HepG2 (cell line): ENCODE measurements around the gene SDC1. TPM values are rescaled to one million over a fixed set of nuclear protein-coding genes. Genes with fewer than 3 reads are reported as not detected.

Experiments
- ADNP ChIP-seq: sonication (generic); formaldehyde crosslinking; IDR thresholded peaks from 2 replicates; pipeline ENCODE4 v1.4.0; 2020; ENCODE audit warnings: missing genetic modification reagents
- CTCF ChIP-seq: sonication (generic); formaldehyde crosslinking; IDR thresholded peaks from 2 replicates; pipeline ENCODE4 v1.5.0; 2020; ENCODE audit warnings: mild to moderate bottlenecking, missing genetic modification reagents, moderate library complexity
- ESRRA ChIP-seq: sonication (generic); formaldehyde crosslinking; IDR thresholded peaks from 2 replicates; pipeline ENCODE4 v1.5.1; 2020; ENCODE audit warnings: mild to moderate bottlenecking, low read depth, missing genetic modification reagents
- HOXA7 ChIP-seq: sonication (generic); formaldehyde crosslinking; IDR thresholded peaks from 2 replicates; pipeline ENCODE4 v1.8.1; 2022; ENCODE audit warnings: mild to moderate bottlenecking, missing genetic modification reagents, moderate library complexity
- KDM2A ChIP-seq: sonication (generic); formaldehyde crosslinking; IDR thresholded peaks from 2 replicates; pipeline ENCODE4 v1.4.0; 2020; ENCODE audit warnings: low read depth, missing genetic modification reagents, borderline replicate concordance
- KDM5A ChIP-seq: fragments of 200-600 bp; sonication (generic); IDR thresholded peaks from 2 replicates; pipeline ENCODE4 v1.7.0; 2018; ENCODE audit warnings: antibody characterized with exemption, mild to moderate bottlenecking, low read length, borderline replicate concordance
- KDM5B ChIP-seq: sonication (generic); formaldehyde crosslinking; IDR thresholded peaks from 2 replicates; pipeline ENCODE4 v1.4.0; 2020; ENCODE audit warnings: missing genetic modification reagents, mild to moderate bottlenecking, borderline replicate concordance
- MIER2 ChIP-seq: IDR thresholded peaks from 2 replicates; pipeline ENCODE4 v1.6.1; 2016; ENCODE audit warnings: missing biosample characterization, missing genetic modification reagents
- MZF1 ChIP-seq: sonication (generic); formaldehyde crosslinking; IDR thresholded peaks from 2 replicates; pipeline ENCODE4 v1.8.1; 2023; ENCODE audit warnings: mild to moderate bottlenecking, missing genetic modification reagents, borderline replicate concordance
- PREB ChIP-seq: sonication (generic); formaldehyde crosslinking; IDR thresholded peaks from 2 replicates; pipeline ENCODE4 v1.4.0; 2020; ENCODE audit warnings: missing genetic modification reagents
- RXRB ChIP-seq: IDR thresholded peaks from 2 replicates; pipeline ENCODE4 v1.6.1; 2016; ENCODE audit warnings: borderline replicate concordance, missing genetic modification reagents, missing compliant biosample characterization
- SMC3 ChIP-seq: IDR thresholded peaks from 2 replicates; pipeline ENCODE4 v1.6.1; 2011; ENCODE audit warnings: low read length, improper control_type of control experiment
- TP53 ChIP-seq: sonication (generic); formaldehyde crosslinking; conservative IDR thresholded peaks from 2 replicates; pipeline ENCODE4 v1.4.0; 2020; ENCODE audit warnings: missing genetic modification reagents
- ZNF282 ChIP-seq: fragments of 450-650 bp; IDR thresholded peaks from 2 replicates; pipeline ENCODE4 v1.6.1; 2018; ENCODE audit not compliant: partially characterized antibody
- ZNF547 ChIP-seq: sonication (generic); formaldehyde crosslinking; IDR thresholded peaks from 2 replicates; pipeline ENCODE4 v1.5.1; 2020; ENCODE audit warnings: mild to moderate bottlenecking, missing genetic modification reagents
- ZNF557 ChIP-seq: sonication (generic); formaldehyde crosslinking; IDR thresholded peaks from 2 replicates; pipeline ENCODE4 v1.4.0; 2020; ENCODE audit warnings: missing genetic modification reagents
- ZNF772 ChIP-seq: sonication (generic); formaldehyde crosslinking; IDR thresholded peaks from 2 replicates; pipeline ENCODE4 v1.5.0; 2020; ENCODE audit warnings: mild to moderate bottlenecking, missing genetic modification reagents
- ZNF781 ChIP-seq: sonication (generic); formaldehyde crosslinking; IDR thresholded peaks from 2 replicates; pipeline ENCODE4 v1.5.1; 2020; ENCODE audit warnings: borderline replicate concordance, mild to moderate bottlenecking, missing genetic modification reagents; ENCODE audit errors: not compliant biosample characterization
- ZSCAN31 ChIP-seq: sonication (generic); formaldehyde crosslinking; IDR thresholded peaks from 2 replicates; pipeline ENCODE4 v1.5.0; 2020; ENCODE audit warnings: low read depth, mild to moderate bottlenecking, missing genetic modification reagents
- polyA plus RNA-seq, 8 experiments: library from polyadenylated mRNA; depleted of rRNA in 3 of 8; stranded (reverse) in 7 of 8; unstranded in 1 of 8; fragments of >200 nt; fragmentation: Illumina TruSeq in 4 of 8; extraction: Trizol in 4 of 8; gene quantifications; 2 replicates each; pipeline versions ENCODE4 v1.2.1 to v1.2.3, GENCODE V29; 2011 to 2016; ENCODE audit warnings: low read depth in 4 of 8, missing spikeins in 1 of 8, mixed read lengths in 1 of 8; ENCODE audit not compliant: insufficient read depth in 1 of 8
- total RNA-seq, 5 experiments: library from RNA; depleted of rRNA; stranded (reverse); fragments of >200 nt; fragmentation: Illumina TruSeq; extraction: Trizol; gene quantifications; 2 replicates each; pipeline ENCODE4 v1.2.3, GENCODE V29; 2016; ENCODE audit warnings: low read depth in 1 of 5
- TF ChIP-seq, protein P1 (sequence below): sonication (generic); formaldehyde crosslinking; IDR thresholded peaks from 2 replicates; pipeline ENCODE4 v1.4.0; 2020; ENCODE audit warnings: mild to moderate bottlenecking, missing genetic modification reagents, borderline replicate concordance
- TF ChIP-seq, protein P2 (sequence below): sonication (generic); formaldehyde crosslinking; IDR thresholded peaks from 2 replicates; pipeline ENCODE4 v1.8.0; 2022; ENCODE audit warnings: missing genetic modification reagents, mild to moderate bottlenecking, inconsistent platforms, borderline replicate concordance

Gene SDC1
- total and polyA plus RNA-seq, 2 of the 13 experiments (the other 11 are each of a cell fraction or from before 2014, with no cell fraction given) = 108 to 119 TPM

DNA sequence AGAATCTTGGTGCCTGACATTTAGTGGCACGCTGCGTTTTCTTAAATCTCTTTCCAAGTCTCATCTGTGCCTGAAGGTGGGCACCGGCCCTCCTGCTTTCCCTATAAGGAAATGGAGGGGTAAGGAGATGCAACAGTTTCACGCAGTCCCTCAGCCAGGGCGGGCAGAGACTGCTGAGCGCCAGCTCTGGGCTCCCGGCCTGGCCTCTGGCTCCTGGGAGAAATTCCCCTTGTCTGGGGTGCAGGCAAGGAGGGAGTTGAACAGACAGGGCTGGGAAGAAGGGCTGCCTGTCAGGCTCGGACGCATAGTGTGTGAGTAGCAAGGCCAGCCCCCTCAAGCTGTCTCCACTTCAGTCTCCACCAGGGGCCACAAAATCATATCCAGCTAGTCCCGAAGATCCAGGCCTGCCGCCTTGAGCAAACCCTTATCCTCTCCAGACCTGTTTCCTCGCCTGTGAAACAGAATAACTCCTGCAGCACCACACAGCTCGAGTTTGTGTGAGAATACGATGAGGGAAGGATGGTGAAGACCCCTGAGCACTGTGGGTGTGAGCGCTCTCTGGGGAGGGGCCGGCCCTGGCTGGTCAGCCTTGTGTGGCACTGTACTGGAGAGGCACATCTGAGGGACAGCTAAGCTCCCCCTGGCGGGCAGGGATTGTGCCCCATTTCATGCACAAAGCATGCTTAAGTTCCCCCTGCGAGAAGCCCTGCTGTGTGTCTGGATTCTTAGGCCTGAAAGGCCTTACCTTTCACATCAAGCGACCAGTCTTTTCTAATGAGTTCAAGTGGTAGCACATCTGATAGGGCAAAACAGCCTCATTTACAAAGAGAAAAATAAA is 33.8 kb downstream of the SDC1 start (continued):
- no peak for TF ChIP-seq PREB (CRISPR knock-in tag)
- TF ChIP-seq KDM5B (CRISPR knock-in tag) = peak; percentile 33; the same call in 1 of the 2 replicates
- no peak for TF ChIP-seq KDM5A
- TF ChIP-seq SMC3 = peak; percentile 82
- TF ChIP-seq ADNP (CRISPR knock-in tag) = no peak
- TF ChIP-seq ZNF557 (CRISPR knock-in tag) = no peak
- TF ChIP-seq, protein P1, sequence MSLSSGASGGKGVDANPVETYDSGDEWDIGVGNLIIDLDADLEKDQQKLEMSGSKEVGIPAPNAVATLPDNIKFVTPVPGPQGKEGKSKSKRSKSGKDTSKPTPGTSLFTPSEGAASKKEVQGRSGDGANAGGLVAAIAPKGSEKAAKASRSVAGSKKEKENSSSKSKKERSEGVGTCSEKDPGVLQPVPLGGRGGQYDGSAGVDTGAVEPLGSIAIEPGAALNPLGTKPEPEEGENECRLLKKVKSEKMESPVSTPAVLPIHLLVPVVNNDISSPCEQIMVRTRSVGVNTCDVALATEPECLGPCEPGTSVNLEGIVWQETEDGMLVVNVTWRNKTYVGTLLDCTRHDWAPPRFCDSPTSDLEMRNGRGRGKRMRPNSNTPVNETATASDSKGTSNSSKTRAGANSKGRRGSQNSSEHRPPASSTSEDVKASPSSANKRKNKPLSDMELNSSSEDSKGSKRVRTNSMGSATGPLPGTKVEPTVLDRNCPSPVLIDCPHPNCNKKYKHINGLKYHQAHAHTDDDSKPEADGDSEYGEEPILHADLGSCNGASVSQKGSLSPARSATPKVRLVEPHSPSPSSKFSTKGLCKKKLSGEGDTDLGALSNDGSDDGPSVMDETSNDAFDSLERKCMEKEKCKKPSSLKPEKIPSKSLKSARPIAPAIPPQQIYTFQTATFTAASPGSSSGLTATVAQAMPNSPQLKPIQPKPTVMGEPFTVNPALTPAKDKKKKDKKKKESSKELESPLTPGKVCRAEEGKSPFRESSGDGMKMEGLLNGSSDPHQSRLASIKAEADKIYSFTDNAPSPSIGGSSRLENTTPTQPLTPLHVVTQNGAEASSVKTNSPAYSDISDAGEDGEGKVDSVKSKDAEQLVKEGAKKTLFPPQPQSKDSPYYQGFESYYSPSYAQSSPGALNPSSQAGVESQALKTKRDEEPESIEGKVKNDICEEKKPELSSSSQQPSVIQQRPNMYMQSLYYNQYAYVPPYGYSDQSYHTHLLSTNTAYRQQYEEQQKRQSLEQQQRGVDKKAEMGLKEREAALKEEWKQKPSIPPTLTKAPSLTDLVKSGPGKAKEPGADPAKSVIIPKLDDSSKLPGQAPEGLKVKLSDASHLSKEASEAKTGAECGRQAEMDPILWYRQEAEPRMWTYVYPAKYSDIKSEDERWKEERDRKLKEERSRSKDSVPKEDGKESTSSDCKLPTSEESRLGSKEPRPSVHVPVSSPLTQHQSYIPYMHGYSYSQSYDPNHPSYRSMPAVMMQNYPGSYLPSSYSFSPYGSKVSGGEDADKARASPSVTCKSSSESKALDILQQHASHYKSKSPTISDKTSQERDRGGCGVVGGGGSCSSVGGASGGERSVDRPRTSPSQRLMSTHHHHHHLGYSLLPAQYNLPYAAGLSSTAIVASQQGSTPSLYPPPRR = peak; percentile 57; the same call in 1 of the 2 replicates
- TF ChIP-seq TP53 (CRISPR knock-in tag) = no peak
- TF ChIP-seq MZF1 (CRISPR knock-in tag) = no peak
- TF ChIP-seq HOXA7 = no peak
- peak; percentile 77 for TF ChIP-seq CTCF (CRISPR knock-in tag)
- TF ChIP-seq RXRB = no peak
- no peak for TF ChIP-seq ZNF781
- TF ChIP-seq ZNF547 (CRISPR knock-in tag) = no peak
- 0 out of 2 replicates have a peak, but pooled peaks have one; percentile 28 for TF ChIP-seq ESRRA (CRISPR knock-in tag)
- TF ChIP-seq MIER2 = no peak
- TF ChIP-seq ZNF772 (CRISPR knock-in tag) = 0 out of 2 replicates have a peak, but pooled peaks have one; percentile 27
- no peak for TF ChIP-seq ZNF282
- TF ChIP-seq KDM2A (CRISPR knock-in tag) = no peak
- TF ChIP-seq, protein P2, sequence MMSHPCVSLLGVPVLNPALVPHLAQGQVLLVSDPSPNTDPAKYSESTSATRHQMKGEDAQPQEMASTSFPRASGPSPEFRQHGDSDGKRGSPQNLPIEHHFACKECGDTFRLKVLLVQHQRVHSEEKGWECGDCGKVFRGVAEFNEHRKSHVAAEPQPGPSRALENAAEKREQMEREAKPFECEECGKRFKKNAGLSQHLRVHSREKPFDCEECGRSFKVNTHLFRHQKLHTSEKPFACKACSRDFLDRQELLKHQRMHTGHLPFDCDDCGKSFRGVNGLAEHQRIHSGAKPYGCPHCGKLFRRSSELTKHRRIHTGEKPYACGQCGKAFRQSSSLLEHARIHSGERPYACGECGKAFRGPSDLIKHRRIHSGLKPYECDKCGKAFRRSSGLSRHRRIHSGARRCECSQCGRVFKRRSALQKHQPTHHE (CRISPR knock-in tag) = no peak
- TF ChIP-seq ZSCAN31 (CRISPR knock-in tag) = no peak
